ENCODE results near the gene PERP. TPM values are rescaled to one million over a fixed set of nuclear protein-coding genes. Genes with fewer than 3 reads are reported as not detected.

PERP gene
- total RNA-seq, 1 donor from 2014 or later = 43.1 TPM

DNA sequence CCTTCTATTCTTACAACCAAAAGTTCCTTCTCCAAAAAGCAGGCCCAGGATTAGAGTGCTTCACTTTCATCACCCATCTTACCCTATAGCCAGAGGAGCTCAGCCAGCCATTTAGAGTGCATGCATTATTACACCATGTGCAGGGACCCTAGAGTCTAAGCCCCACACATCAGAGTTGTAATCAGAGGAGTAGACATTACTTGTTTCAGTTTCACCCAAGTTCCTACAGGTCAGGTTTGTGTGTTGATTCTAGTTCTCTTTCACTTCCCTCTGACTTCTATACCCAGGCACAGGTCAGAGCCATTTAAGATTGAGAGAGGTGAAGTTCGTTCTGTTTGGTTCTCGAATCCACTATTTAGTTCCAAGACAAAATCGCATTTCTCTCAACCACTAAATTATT, 38.2 kb upstream of the PERP start:
- Histone ChIP-seq H3K4me1 (ENCODE audit: insufficient read depth, low read length) (no peaks in the 10 kb centered on the region), H3K79me2 (ENCODE audit: insufficient read depth, low read length) (no peaks in the 10 kb centered on the region), H3K9me3 (ENCODE audit: insufficient read depth, low read depth, low read length) (no peaks in the 10 kb centered on the region), H4K20me1 (ENCODE audit: insufficient read depth, low read length) (no peaks in the 10 kb centered on the region), H2AFZ (ENCODE audit: low read depth, low read length) (no peak overlapping the region), H3K9ac (ENCODE audit: low read length) (no peak overlapping the region), H3K27me3 (ENCODE audit: insufficient read depth, low read length) (no peaks in the 10 kb centered on the region), H3K4me3 (ENCODE audit: insufficient read depth, low read depth, low read length) (no peak overlapping the region), H3K36me3 (ENCODE audit: insufficient read depth, low read length) (no peaks in the 10 kb centered on the region), H3K27ac (ENCODE audit: low read depth, low read length) (no peak overlapping the region), H3K4me2 (ENCODE audit: low read length) (no peak overlapping the region)
- H3K27me3 Mint-ChIP-seq (ENCODE audit: low read depth, unreplicated experiment) = peaks cover 4% of the 10 kb centered on the region
- no peak for DNase-seq (ENCODE audit: low read depth)
- H3K36me3 Mint-ChIP-seq (ENCODE audit: low read depth, unreplicated experiment) = no peaks in the 10 kb centered on the region
- no peak overlapping the region for H3K27ac Mint-ChIP-seq (ENCODE audit: unreplicated experiment)
- no peak for TF ChIP-seq EZH2 (IDR thresholded peaks at IDR 0.05; ENCODE audit: insufficient read depth, low read length)
- TF ChIP-seq, protein P1, sequence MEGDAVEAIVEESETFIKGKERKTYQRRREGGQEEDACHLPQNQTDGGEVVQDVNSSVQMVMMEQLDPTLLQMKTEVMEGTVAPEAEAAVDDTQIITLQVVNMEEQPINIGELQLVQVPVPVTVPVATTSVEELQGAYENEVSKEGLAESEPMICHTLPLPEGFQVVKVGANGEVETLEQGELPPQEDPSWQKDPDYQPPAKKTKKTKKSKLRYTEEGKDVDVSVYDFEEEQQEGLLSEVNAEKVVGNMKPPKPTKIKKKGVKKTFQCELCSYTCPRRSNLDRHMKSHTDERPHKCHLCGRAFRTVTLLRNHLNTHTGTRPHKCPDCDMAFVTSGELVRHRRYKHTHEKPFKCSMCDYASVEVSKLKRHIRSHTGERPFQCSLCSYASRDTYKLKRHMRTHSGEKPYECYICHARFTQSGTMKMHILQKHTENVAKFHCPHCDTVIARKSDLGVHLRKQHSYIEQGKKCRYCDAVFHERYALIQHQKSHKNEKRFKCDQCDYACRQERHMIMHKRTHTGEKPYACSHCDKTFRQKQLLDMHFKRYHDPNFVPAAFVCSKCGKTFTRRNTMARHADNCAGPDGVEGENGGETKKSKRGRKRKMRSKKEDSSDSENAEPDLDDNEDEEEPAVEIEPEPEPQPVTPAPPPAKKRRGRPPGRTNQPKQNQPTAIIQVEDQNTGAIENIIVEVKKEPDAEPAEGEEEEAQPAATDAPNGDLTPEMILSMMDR (IDR thresholded peaks at IDR 0.05; ENCODE audit: insufficient read depth, low read depth, low read length) = no peak
- peaks cover 5% of the 10 kb centered on the region for H3K4me1 Mint-ChIP-seq (ENCODE audit: low read depth, unreplicated experiment)
- no peaks in the 10 kb centered on the region for H3K9me3 Mint-ChIP-seq (ENCODE audit: unreplicated experiment)
- FAIRE-seq = no peak
- no peak overlapping the region for H3K4me3 Mint-ChIP-seq (ENCODE audit: unreplicated experiment)

- no peak overlapping the region for H3K4me3 ChIP-seq (ENCODE audit: insufficient read depth, low read depth, low read length)
- H3K27me3 ChIP-seq (ENCODE audit: insufficient read depth, low read length) = no peaks in the 10 kb centered on the region
- TF ChIP-seq, protein P1 (IDR thresholded peaks at IDR 0.05; ENCODE audit: insufficient read depth, low read depth, low read length) = no peak
- no peak for TF ChIP-seq EZH2 (IDR thresholded peaks at IDR 0.05; ENCODE audit: insufficient read depth, low read length)
- no peak overlapping the region for H2AFZ ChIP-seq (ENCODE audit: low read depth, low read length)
- no peak overlapping the region for H3K4me2 ChIP-seq (ENCODE audit: low read length)
- no peaks in the 10 kb centered on the region for H3K9me3 ChIP-seq (ENCODE audit: insufficient read depth, low read depth, low read length)
- no peaks in the 10 kb centered on the region for H3K79me2 ChIP-seq (ENCODE audit: insufficient read depth, low read length)
- H3K27me3 Mint-ChIP-seq (ENCODE audit: low read depth, unreplicated experiment) = peaks cover 4% of the 10 kb centered on the region
- no peaks in the 10 kb centered on the region for H3K4me1 ChIP-seq (ENCODE audit: insufficient read depth, low read length)
- H3K36me3 Mint-ChIP-seq (ENCODE audit: low read depth, unreplicated experiment) = no peaks in the 10 kb centered on the region
- DNase-seq (ENCODE audit: low read depth) (no peak), FAIRE-seq (no peak)
- H3K27ac ChIP-seq (ENCODE audit: low read depth, low read length) = no peak overlapping the region
- no peaks in the 10 kb centered on the region for H3K4me1 Mint-ChIP-seq (ENCODE audit: low read depth, unreplicated experiment)
- no peak overlapping the region for H3K27ac Mint-ChIP-seq (ENCODE audit: unreplicated experiment)
- H3K9ac ChIP-seq (ENCODE audit: low read length) = no peak overlapping the region
- H3K4me3 Mint-ChIP-seq (ENCODE audit: unreplicated experiment) = no peak overlapping the region
- H3K9me3 Mint-ChIP-seq (ENCODE audit: unreplicated experiment) = no peaks in the 10 kb centered on the region
- no peaks in the 10 kb centered on the region for H3K36me3 ChIP-seq (ENCODE audit: insufficient read depth, low read length)
- H4K20me1 ChIP-seq (ENCODE audit: insufficient read depth, low read length) = no peaks in the 10 kb centered on the region
These were observed 35.6 kb upstream of the PERP start for GRCh38 chr6:138142806-138143205.

DNA sequence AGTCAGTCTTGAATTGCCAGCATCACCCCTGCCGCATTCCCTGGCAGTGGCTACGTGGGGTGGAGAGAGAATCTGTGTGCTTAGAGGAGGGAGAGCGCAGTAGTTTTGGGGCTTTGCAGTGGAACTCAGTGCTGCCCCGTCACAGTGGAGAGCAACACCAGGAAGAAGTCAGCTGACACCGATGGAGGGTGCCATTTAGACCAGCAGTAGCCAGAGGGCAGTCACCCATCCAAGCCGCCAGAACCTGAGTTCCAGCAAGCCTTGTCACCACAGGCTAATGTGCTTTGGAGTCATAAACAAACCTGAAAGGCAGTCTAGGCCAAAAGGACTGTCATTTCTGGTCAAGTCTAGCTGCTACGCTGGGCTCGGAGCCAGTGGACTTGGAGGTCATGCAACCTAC, 22.0 kb upstream of the PERP start:
- Histone ChIP-seq H3K27ac (ENCODE audit: low read depth, low read length) (no peak overlapping the region), H3K79me2 (ENCODE audit: insufficient read depth, low read length) (no peaks in the 10 kb centered on the region), H3K4me2 (ENCODE audit: low read length) (no peak overlapping the region), H3K4me3 (ENCODE audit: insufficient read depth, low read depth, low read length) (no peak overlapping the region), H2AFZ (ENCODE audit: low read depth, low read length) (no peak overlapping the region), H3K27me3 (ENCODE audit: insufficient read depth, low read length) (peaks cover 2% of the 10 kb centered on the region), H3K9me3 (ENCODE audit: insufficient read depth, low read depth, low read length) (no peaks in the 10 kb centered on the region), H4K20me1 (ENCODE audit: insufficient read depth, low read length) (no peaks in the 10 kb centered on the region), H3K9ac (ENCODE audit: low read length) (no peak overlapping the region), H3K4me1 (ENCODE audit: insufficient read depth, low read length) (no peaks in the 10 kb centered on the region), H3K36me3 (ENCODE audit: insufficient read depth, low read length) (no peaks in the 10 kb centered on the region)
- Mint-ChIP-seq H3K36me3 (ENCODE audit: low read depth, unreplicated experiment) (no peaks in the 10 kb centered on the region), H3K9me3 (ENCODE audit: unreplicated experiment) (no peaks in the 10 kb centered on the region), H3K27me3 (ENCODE audit: low read depth, unreplicated experiment) (peaks cover 2% of the 10 kb centered on the region), H3K27ac (ENCODE audit: unreplicated experiment) (no peak overlapping the region), H3K4me3 (ENCODE audit: unreplicated experiment) (no peak overlapping the region), H3K4me1 (ENCODE audit: low read depth, unreplicated experiment) (no peaks in the 10 kb centered on the region)
- TF ChIP-seq EZH2 (IDR thresholded peaks at IDR 0.05; ENCODE audit: insufficient read depth, low read length) = no peak
- TF ChIP-seq, protein P1 (IDR thresholded peaks at IDR 0.05; ENCODE audit: insufficient read depth, low read depth, low read length) = no peak
- no peak for DNase-seq (ENCODE audit: low read depth)
- FAIRE-seq = no peak
